ENCODE measurements around the gene SIPA1. TPM values are rescaled to one million over a fixed set of nuclear protein-coding genes. Genes with fewer than 3 reads are reported as not detected.
A peak's percentile ranks its signal among the peaks of the same experiment; 100 is the strongest.

SIPA1 gene
- total RNA-seq, 1 experiment from 2014 or later: 86.9 TPM

GRCh38 chr11:65599216-65599954 lies 38.5 kb upstream of the SIPA1 start:
- Histone ChIP-seq H3K4me3 (ENCODE audit: low read depth in 2 of 2, low read length in 2 of 2) (no peak overlapping the region), H3K9me3 (ENCODE audit: control insufficient read depth, insufficient read depth, low read depth, low read length) (no peaks in the 10 kb centered on the region), H3K4me1 (ENCODE audit: control insufficient read depth, insufficient read depth, low read length) (peaks cover 12% of the 10 kb centered on the region; the same call in 1 of the 2 replicates), H3K27me3 (ENCODE audit: control insufficient read depth, insufficient read depth, low read length) (no peaks in the 10 kb centered on the region), H3K36me3 (ENCODE audit: control insufficient read depth, insufficient read depth, low read length) (peaks cover 2% of the 10 kb centered on the region; the same call in 1 of the 2 replicates), H3K27ac (ENCODE audit: low read length) (no peak overlapping the region)
- POLR2A ChIA-PET: no interaction called here
- intact Hi-C loops (cut with micrococcal nuclease; ENCODE audit: unreplicated experiment): no loop called here
- CTCF ChIA-PET: no interaction called here
- DNase-seq (ENCODE audit: low read depth, low spot score) (no peak), ATAC-seq (0 out of 2 replicates have a peak, but pooled peaks have one; percentile 2)
- in situ Hi-C loops (cut with HindIII; ENCODE audit: low pct_unique_long_range_greater_than_20kb, low sequenced_read_pairs): no loop called here
- no TSS peak for BruUV-seq (replicated peaks)
- TF ChIP-seq TCF7L2 (IDR thresholded peaks at IDR 0.05; ENCODE audit: low read depth, low read length) (no peak), CTCF (IDR thresholded peaks at IDR 0.05) (no peak), REST (IDR thresholded peaks at IDR 0.05; ENCODE audit: insufficient read depth in 1 of 2, low read depth in 2 of 2, low read length in 1 of 2) (no peak), POLR2AphosphoS5 (IDR thresholded peaks at IDR 0.05; ENCODE audit: low read depth, low read length) (no peak), SIN3A (IDR thresholded peaks at IDR 0.05; ENCODE audit: borderline replicate concordance, insufficient read depth, low read depth, low read length) (no peak)

GRCh38 chr11:65599955-65600246 lies 38.0 kb upstream of the SIPA1 start:
- DNase-seq (ENCODE audit: low read depth, low spot score): no peak
- Histone ChIP-seq H3K4me3 (ENCODE audit: low read depth in 2 of 2, low read length in 2 of 2) (no peak overlapping the region), H3K36me3 (ENCODE audit: control insufficient read depth, insufficient read depth, low read length) (peaks cover 2% of the 10 kb centered on the region; the same call in 1 of the 2 replicates), H3K27ac (ENCODE audit: low read length) (no peak overlapping the region), H3K4me1 (ENCODE audit: control insufficient read depth, insufficient read depth, low read length) (peaks cover 11% of the 10 kb centered on the region; the same call in 1 of the 2 replicates), H3K9me3 (ENCODE audit: control insufficient read depth, insufficient read depth, low read depth, low read length) (no peaks in the 10 kb centered on the region), H3K27me3 (ENCODE audit: control insufficient read depth, insufficient read depth, low read length) (no peaks in the 10 kb centered on the region)
- POLR2A ChIA-PET: no interaction called here
- in situ Hi-C loops (cut with HindIII; ENCODE audit: low pct_unique_long_range_greater_than_20kb, low sequenced_read_pairs): no loop called here
- 0 out of 2 replicates have a peak, but pooled peaks have one; percentile 4 for ATAC-seq
- CTCF ChIA-PET: no interaction called here
- intact Hi-C loops (cut with micrococcal nuclease; ENCODE audit: unreplicated experiment): no loop called here
- peak in 1 of 2 experiments; percentile 22; a peak in 1 of 4 replicates for TF ChIP-seq REST (IDR thresholded peaks at IDR 0.05; ENCODE audit: insufficient read depth in 1 of 2, low read depth in 2 of 2, low read length in 1 of 2)
- TF ChIP-seq SIN3A (IDR thresholded peaks at IDR 0.05; ENCODE audit: borderline replicate concordance, insufficient read depth, low read depth, low read length): no peak
- no TSS peak for BruUV-seq (replicated peaks)

All from Panc1 (cell line).